GM10266 (cell line): ENCODE results near the gene CHRNA4.

Experiments used
- DNase-seq: peaks from one replicate; pipeline ENCODE4 v3.0.0; 2012; ENCODE audit errors: extremely low spot score
- TF ChIP-seq, protein P1 (sequence below): IDR thresholded peaks from 2 replicates; pipeline ENCODE4 v1.5.1; 2012; ENCODE audit warnings: mild to moderate bottlenecking, low read depth; ENCODE audit not compliant: control insufficient read depth, insufficient read depth; ENCODE audit errors: missing control alignments

Gene CHRNA4

DNA sequence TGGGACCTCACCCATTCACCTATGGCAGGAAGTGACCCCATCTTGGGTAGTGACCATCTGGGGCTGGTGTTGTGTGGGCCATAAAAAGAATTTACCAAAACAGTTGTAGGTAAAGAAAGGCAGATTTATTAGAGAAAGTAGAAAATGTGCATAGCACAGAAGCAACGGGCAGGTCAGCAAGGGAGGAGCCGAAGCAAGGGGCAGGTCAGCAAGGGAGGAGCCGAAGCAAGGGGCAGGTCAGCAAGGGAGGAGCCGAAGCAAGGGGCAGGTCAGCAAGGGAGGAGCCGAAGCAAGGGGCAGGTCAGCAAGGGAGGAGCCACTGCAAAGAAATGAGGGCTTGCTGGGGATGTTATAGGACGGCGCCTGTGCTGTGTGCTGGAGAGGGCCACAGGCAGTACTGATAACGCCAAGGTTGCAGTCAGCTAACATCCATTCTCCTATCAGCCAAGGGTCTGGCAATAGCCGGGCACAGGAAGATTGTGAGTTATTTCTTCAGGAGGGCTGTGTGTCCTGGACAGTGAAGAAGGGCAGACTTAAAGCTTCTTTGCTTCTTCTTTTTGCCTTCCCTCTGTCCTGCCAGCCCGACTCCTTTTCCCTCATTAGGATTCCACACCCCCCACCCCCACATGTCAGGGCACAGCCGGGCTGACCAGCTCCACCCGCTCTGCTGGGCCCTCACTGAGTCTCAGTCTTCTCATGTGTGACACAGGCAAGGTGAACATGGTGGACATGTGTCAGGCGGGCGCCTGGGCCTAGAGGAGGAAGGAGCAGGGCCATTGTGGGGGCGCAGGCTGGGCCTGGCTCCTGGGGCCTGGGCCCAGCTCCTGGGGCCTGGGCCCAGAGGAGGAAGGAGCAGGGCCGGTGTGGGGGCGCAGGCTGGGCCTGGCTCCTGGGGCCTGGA is 31.6 kb upstream of the CHRNA4 start:
- no peak for DNase-seq
- TF ChIP-seq, protein P1, sequence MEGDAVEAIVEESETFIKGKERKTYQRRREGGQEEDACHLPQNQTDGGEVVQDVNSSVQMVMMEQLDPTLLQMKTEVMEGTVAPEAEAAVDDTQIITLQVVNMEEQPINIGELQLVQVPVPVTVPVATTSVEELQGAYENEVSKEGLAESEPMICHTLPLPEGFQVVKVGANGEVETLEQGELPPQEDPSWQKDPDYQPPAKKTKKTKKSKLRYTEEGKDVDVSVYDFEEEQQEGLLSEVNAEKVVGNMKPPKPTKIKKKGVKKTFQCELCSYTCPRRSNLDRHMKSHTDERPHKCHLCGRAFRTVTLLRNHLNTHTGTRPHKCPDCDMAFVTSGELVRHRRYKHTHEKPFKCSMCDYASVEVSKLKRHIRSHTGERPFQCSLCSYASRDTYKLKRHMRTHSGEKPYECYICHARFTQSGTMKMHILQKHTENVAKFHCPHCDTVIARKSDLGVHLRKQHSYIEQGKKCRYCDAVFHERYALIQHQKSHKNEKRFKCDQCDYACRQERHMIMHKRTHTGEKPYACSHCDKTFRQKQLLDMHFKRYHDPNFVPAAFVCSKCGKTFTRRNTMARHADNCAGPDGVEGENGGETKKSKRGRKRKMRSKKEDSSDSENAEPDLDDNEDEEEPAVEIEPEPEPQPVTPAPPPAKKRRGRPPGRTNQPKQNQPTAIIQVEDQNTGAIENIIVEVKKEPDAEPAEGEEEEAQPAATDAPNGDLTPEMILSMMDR = no peak

DNA sequence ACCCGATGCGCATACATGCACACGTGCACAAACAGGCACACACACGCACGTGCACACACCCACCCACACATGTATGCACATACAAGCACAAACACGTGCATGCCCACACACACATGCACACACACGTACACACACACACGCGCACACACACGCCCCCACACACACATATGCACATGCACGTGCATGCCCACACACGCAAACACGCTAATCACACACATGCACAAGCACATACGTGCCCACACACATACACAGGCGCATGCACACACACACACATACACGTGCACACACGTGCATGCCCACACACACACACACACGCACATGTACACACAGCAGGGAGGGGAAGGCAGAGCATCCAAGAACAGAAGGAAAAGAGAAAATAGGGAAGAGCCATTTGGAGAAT is 26.8 kb upstream of the CHRNA4 start:
- TF ChIP-seq, protein P1 = no peak
- no peak for DNase-seq

DNA sequence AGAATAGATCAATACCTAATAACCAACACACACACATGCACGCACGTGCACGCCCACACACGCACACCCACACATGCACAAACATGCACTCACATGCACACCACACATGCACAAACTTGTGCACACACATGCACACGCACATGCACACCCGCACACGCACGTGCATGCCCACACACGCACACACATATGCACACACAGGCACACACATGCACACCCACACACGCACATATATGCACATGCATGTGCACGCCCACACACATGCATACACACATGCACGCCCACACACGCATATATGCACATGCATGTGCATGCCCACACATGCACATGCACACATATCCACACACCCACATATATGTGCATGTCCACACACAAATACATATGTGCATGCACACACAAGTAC is 26.2 kb upstream of the CHRNA4 start:
- TF ChIP-seq, protein P1 = no peak
- no peak for DNase-seq

DNA sequence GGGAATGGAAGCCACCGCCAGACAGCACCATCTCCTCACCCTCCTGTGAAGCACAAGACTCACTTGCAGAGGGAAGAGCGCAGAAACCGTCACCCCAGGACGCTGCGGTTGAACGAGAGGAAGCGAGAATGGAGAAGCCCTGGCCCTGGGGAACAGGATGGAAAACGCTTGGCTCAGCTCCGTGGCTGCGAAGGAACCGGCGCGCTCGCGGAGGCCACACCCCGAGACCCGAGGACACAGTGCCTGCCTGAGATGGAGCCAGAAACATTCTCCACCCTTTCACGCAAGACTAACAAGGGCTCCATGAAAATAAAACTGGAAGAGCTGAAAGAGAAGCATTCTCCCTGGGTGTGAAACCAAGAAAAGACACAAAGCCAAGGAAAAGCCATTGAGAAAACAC is 25.3 kb upstream of the CHRNA4 start:
- TF ChIP-seq, protein P1 = no peak
- no peak for DNase-seq

DNA sequence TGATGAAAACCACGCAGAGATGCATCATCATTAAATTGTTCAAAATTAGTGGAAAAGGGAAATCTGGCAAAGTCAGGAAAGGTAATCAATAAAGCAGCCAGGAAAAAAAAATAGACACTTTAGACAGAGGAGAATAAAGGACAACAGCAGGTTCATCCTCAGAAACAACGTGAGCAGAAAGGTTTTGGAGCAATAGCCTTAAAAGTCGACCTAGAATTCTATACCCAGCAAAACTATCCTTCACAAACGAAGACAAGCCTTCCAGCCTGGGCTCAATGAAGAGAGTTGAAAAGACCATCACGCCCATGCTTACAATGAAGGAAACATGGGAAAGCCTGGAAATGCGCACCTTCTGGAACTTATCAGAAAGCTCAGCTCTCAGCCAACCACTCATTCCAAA is 24.7 kb upstream of the CHRNA4 start:
- TF ChIP-seq, protein P1 = no peak
- no peak for DNase-seq

DNA sequence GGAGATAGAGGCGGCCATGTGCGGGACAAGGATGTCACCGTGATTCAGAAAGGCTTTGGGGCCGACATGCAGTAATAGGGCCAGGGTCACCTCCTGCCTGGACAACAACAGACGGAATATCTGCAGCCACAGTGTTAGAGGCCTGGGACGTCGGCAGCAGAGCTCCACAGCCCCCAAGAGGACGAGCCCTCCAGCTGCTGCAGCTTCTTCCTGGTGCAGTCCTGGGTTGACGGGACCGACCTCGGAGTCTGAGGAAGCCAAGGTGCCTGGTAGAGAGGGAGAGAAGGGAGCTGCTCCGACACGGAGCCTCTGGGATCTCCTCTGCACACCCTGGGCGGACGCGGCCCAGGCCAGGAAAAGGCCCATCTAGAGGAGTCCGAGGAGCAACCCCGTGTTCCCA is 23.2 kb upstream of the CHRNA4 start:
- DNase-seq = no peak
- TF ChIP-seq, protein P1 = no peak

DNA sequence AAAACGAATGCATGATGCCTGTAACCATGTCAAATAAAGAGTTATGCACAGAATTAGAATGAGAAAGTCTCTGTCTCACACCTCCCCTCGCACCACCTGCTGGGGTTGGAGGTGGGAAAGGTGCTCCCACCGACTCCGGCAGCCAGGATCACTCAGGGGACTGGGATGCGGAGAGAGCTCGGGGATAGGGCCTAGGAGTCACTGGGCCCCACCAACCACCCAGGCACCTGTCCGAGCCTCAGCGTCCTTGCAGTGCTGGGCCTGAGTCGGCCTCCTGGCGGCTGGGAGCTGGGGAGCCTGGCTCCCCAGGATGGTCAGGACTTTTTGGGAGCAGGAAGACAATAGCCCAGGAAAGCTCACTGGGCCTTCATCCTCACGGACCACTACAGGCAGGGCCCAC is 22.4 kb upstream of the CHRNA4 start:
- TF ChIP-seq, protein P1 = no peak
- DNase-seq = no peak
